ENCODE measurements around the gene TBRG4. TPM values are rescaled to one million over a fixed set of nuclear protein-coding genes. Genes with fewer than 3 reads are reported as not detected.

The TBRG4 gene
- total RNA-seq, 2 donors from 2014 or later, result 46.4 to 76.3 TPM

DNA sequence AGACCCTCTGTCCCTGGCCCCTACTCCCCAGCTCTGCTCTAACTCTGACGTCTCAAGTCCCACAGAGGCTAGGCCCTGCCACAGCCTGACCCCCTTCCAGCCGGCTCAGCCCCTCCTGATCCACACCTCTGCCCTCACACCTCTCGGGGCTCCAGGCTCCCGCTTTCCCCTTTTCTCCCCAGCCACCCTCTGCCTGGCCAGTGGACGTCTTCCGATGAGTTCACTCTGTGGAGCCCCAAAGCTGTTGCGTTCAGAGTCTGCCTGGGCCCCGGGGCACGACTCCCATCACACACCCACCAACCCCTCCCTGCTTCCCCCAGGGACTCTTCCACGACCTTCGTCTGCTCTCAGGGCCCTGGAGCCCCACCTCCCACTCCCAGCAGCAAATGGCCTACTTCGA, 18.4 kb upstream of the TBRG4 start:
- Histone ChIP-seq H3K4me1 (replicated peaks) (no peaks in the 10 kb centered on the region), H3K36me3 (no peaks in the 10 kb centered on the region), H3K27ac (no peak overlapping the region), H3K27me3 (replicated peaks; ENCODE audit: insufficient read depth) (no peaks in the 10 kb centered on the region), H3K4me3 (no peak overlapping the region), H3K9me3 (no peaks in the 10 kb centered on the region)
- intact Hi-C loops (cut with DNase I), result no loop called here
- no peak for DNase-seq (ENCODE audit: low spot score)
- TF ChIP-seq POLR2AphosphoS5 (IDR thresholded peaks at IDR 0.05) (no peak), POLR2A (IDR thresholded peaks at IDR 0.05) (no peak)
- TF ChIP-seq, protein P1, sequence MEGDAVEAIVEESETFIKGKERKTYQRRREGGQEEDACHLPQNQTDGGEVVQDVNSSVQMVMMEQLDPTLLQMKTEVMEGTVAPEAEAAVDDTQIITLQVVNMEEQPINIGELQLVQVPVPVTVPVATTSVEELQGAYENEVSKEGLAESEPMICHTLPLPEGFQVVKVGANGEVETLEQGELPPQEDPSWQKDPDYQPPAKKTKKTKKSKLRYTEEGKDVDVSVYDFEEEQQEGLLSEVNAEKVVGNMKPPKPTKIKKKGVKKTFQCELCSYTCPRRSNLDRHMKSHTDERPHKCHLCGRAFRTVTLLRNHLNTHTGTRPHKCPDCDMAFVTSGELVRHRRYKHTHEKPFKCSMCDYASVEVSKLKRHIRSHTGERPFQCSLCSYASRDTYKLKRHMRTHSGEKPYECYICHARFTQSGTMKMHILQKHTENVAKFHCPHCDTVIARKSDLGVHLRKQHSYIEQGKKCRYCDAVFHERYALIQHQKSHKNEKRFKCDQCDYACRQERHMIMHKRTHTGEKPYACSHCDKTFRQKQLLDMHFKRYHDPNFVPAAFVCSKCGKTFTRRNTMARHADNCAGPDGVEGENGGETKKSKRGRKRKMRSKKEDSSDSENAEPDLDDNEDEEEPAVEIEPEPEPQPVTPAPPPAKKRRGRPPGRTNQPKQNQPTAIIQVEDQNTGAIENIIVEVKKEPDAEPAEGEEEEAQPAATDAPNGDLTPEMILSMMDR (IDR thresholded peaks at IDR 0.05), result no peak
- 69% methylated on average over 12 of the region's 12 CpGs for WGBS

DNA sequence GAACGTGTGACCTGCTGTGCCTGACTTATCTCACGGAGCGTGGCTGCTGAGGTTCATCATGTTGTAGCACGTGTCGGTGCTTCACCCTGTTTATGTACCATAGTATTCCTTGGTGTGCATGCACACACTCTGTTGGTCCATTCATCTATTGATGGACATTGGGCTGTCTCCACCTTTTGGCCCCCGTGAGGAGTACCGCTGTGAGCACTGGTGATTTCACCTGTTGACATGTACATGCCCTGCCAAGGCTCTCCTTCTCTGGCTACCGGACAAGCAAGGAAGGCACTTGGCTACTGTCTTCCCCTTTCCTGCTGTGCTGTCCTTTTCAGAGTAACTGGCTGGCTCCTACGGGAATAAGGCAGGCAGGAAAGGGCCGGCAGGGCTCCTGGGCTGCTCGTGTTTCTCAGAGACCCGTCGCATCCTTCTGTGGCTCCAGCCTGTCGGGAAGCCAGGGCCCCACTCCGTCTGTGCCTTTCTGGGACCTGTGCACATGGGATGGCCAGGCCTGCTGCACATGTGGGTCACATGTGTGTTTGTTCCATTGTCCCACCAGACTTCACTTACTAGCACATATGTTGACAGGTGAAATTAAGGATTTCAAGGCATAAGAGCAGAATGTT, 17.8 kb upstream of the TBRG4 start:
- DNase-seq (ENCODE audit: low spot score), result no peak
- no peaks in the 10 kb centered on the region for H3K4me1 ChIP-seq (replicated peaks)
- H3K36me3 ChIP-seq, result no peaks in the 10 kb centered on the region
- WGBS, result 78% methylated on average over 15 of the region's 15 CpGs
- no peaks in the 10 kb centered on the region for H3K9me3 ChIP-seq
- H3K27ac ChIP-seq, result no peak overlapping the region
- no peak overlapping the region for H3K4me3 ChIP-seq
- no peaks in the 10 kb centered on the region for H3K27me3 ChIP-seq (replicated peaks; ENCODE audit: insufficient read depth)
- TF ChIP-seq, protein P1 (IDR thresholded peaks at IDR 0.05), result no peak
- no peak for TF ChIP-seq POLR2A (IDR thresholded peaks at IDR 0.05)
- TF ChIP-seq POLR2AphosphoS5 (IDR thresholded peaks at IDR 0.05), result no peak
- intact Hi-C loops (cut with DNase I), result no loop called here

DNA sequence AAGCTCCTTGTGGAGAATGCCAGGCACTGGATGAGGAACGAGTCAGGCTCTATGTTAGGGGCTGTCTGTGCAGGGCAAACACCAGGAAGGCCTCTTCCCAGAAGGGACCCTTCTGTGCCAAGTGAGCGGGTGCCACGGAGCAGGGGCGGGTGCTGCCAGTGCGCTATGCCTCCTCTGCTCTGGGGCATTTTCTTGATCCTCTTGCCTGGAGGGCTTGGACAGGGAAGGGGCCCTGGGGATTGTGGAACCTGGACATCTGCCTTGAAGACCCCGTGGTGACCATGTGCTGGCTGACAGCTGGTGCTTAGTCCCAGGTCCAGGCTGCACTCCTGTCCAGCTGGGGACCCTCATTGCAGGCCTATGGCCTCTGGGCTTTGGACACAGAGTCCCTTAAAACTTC, 15.4 kb upstream of the TBRG4 start:
- DNase-seq (ENCODE audit: low spot score), result no peak
- no peak overlapping the region for H3K27ac ChIP-seq
- 83% methylated on average over 6 of the region's 6 CpGs for WGBS
- H3K36me3 ChIP-seq, result no peaks in the 10 kb centered on the region
- H3K9me3 ChIP-seq, result no peaks in the 10 kb centered on the region
- intact Hi-C loops (cut with DNase I), result no loop called here
- no peaks in the 10 kb centered on the region for H3K4me1 ChIP-seq (replicated peaks)
- no peak overlapping the region for H3K4me3 ChIP-seq
- TF ChIP-seq, protein P1 (IDR thresholded peaks at IDR 0.05), result no peak
- TF ChIP-seq POLR2AphosphoS5 (IDR thresholded peaks at IDR 0.05) (no peak), POLR2A (IDR thresholded peaks at IDR 0.05) (no peak)
- no peaks in the 10 kb centered on the region for H3K27me3 ChIP-seq (replicated peaks; ENCODE audit: insufficient read depth)

DNA sequence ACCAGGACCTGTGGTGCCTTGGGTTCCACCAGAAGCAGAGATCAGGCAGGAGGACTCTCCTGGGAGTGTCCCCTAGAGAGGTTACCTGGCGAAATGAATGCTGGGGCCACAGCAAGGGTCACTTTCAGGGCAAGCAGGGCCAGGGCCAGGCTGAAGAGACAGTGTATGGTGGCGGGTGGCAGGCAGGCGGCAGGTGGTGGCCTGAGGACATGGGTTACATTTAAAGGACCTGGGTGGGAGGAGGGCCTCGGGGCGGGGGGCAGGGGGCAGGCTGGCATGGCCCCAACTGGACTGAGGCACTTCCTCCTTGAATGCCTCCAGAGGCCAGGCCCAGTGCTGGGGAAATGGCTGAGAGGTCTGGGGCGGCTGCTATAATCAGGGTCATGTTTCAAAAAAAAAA, 14.7 kb upstream of the TBRG4 start:
- no peak for DNase-seq (ENCODE audit: low spot score)
- H3K36me3 ChIP-seq, result no peaks in the 10 kb centered on the region
- no peaks in the 10 kb centered on the region for H3K27me3 ChIP-seq (replicated peaks; ENCODE audit: insufficient read depth)
- H3K4me3 ChIP-seq, result no peak overlapping the region
- WGBS, result 83% methylated on average over 6 of the region's 6 CpGs
- no peak overlapping the region for H3K27ac ChIP-seq
- TF ChIP-seq, protein P1 (IDR thresholded peaks at IDR 0.05), result no peak
- TF ChIP-seq POLR2AphosphoS5 (IDR thresholded peaks at IDR 0.05) (no peak), POLR2A (IDR thresholded peaks at IDR 0.05) (no peak)
- no peaks in the 10 kb centered on the region for H3K9me3 ChIP-seq
- intact Hi-C loops (cut with DNase I), result no loop called here
- no peaks in the 10 kb centered on the region for H3K4me1 ChIP-seq (replicated peaks)

DNA sequence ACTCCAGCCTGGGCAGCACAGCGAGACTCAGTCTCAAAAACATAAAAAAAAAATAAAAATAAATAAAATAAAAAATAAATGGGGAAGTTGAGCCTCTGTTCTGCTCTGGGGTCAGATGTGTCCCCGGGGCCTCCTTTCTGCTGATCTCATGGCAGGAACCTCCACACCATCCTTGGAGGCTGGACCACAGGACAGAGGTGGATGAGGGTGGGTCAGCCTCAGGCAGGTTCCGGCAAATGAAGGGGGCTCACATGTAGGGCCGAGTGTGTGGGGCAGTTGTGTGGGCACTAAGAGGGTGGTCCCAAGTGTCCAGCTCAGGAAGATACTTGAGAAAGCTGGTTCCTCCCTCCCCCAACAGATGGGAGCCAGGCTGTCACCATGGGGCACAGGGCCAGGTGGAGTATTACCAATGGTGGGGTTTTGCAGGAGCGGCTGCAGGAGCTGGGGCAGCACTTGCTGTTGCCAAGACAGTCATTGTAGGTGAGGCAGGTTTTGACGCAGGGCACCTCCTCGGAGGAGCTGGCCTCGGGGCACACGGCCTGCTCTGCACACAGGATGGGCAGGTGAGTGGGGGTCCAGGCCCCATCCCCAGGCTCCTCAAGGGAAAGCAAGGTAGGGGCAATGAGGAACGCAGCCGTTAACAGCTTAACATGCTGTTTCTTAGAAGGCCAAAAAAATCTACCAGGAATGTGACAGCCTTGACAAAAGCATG, 13.9 kb upstream of the TBRG4 start:
- no peaks in the 10 kb centered on the region for H3K27me3 ChIP-seq (replicated peaks; ENCODE audit: insufficient read depth)
- no peaks in the 10 kb centered on the region for H3K36me3 ChIP-seq
- H3K4me3 ChIP-seq, result no peak overlapping the region
- 80% methylated on average over 11 of the region's 11 CpGs for WGBS
- H3K27ac ChIP-seq, result no peak overlapping the region
- intact Hi-C loops (cut with DNase I), result no loop called here
- no peak for DNase-seq (ENCODE audit: low spot score)
- TF ChIP-seq POLR2AphosphoS5 (IDR thresholded peaks at IDR 0.05) (no peak), POLR2A (IDR thresholded peaks at IDR 0.05) (no peak)
- TF ChIP-seq, protein P1 (IDR thresholded peaks at IDR 0.05), result no peak
- no peaks in the 10 kb centered on the region for H3K4me1 ChIP-seq (replicated peaks)
- no peaks in the 10 kb centered on the region for H3K9me3 ChIP-seq
